NCI-H2196 (cell line): ENCODE results near the gene SLC7A6OS.
A peak's percentile ranks its signal among the peaks of the same experiment; 100 is the strongest.

Source experiments
- DNase-seq: peaks from one replicate; lab custom pipeline; 2025; ENCODE audit not compliant: unreplicated experiment; lab: John Stamatoyannopoulos, UW

Gene SLC7A6OS

DNA sequence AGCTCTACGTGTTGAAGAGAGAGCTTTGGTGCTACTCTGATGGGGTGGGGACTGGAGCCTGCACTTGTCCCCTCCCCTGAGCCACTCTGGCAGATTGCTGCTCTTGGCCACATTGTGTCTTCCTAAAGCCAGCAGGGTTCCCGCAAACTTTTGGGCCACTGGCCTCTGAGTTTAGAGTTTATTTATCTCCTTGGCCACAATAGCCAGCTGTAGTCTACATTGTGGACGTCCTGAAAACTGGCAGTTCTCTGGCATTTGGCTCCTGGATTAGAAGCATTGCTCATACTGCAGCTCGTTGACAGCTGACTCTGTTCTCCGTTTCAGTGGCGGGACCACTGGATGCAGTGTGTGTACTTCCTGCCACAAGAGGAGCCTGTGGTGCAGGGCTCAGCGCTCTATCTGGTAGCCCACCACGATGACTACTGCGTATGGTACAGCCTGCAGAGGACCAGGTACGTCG, 34.6 kb upstream of the SLC7A6OS start:
- DNase-seq = no peak

DNA sequence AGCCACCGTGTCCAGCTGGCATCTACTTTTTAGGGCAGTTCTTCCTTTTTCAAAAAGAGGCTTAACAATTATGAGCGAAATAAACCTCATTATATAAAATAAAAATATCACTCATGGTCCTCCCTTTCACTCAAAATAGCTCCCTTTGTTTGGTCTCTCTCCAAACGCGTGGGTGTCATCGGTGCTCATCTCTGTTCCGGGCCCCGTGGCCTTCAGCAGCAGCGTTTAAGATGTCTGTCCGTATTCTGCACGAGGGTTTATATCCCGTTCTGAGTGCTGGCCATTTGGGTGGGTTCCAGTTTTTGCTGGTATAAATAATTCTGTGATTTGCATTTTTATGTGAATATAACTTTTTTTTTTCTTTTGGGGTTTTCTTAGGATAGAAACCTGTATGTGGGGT, 33.5 kb upstream of the SLC7A6OS start:
- DNase-seq = no peak

DNA sequence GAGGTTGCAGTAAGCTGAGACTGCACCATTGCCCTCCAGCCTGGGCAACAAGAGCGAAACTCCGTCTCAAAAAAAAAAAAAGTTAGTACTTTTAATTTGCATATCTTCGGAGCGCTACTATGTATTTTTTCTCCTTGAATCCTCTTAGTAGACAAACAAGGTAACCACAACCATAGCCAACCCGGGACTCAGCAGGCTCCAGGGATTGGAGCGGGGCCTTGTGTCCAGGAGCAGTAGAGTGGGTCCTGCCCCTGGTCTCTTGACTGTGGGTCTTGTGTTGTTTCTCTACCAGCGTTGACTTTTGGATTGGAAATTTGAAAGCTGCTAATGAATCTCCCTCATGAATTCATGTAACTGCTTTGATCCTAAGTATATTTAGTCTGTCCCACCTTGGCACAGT, 32.4 kb upstream of the SLC7A6OS start:
- DNase-seq = no peak

DNA sequence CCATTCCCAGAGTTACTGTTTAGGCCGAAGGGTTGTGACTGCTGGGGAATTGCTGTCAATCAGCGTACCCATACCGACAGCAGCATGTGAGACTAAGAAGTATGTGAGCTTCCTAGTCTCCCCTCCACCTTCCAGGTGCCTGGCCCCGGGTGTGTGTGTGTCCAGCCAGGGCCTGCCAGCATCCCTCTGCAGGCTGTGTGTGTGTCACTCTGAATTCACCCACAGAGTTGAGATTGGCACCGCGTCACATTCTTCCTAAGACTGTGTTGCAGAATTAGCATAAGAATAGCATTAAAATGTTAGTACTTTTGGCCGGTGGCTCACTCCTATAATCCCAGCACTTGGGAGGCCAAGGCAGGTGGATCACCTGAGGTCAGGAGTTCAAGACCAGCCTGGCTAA, 31.9 kb upstream of the SLC7A6OS start:
- no peak for DNase-seq

DNA sequence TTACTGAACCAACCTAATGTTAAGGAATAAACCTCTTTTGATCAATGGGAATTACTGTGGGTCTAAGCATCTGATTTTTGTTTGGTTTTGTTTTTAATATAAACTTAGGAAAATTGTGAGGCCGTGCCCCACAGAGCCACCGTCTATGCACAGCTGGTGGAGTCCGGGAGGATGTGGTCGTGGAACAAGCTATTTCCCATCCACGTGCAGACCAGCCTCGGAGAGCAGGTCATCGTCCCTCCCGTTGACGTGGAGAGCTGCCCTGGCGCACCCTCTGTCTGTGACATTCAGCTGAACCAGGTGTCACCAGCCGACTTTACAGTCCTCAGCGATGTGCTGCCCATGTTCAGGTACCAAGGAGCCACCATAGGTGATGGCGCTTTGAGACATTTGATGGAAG, 28.5 kb upstream of the SLC7A6OS start:
- no peak for DNase-seq

DNA sequence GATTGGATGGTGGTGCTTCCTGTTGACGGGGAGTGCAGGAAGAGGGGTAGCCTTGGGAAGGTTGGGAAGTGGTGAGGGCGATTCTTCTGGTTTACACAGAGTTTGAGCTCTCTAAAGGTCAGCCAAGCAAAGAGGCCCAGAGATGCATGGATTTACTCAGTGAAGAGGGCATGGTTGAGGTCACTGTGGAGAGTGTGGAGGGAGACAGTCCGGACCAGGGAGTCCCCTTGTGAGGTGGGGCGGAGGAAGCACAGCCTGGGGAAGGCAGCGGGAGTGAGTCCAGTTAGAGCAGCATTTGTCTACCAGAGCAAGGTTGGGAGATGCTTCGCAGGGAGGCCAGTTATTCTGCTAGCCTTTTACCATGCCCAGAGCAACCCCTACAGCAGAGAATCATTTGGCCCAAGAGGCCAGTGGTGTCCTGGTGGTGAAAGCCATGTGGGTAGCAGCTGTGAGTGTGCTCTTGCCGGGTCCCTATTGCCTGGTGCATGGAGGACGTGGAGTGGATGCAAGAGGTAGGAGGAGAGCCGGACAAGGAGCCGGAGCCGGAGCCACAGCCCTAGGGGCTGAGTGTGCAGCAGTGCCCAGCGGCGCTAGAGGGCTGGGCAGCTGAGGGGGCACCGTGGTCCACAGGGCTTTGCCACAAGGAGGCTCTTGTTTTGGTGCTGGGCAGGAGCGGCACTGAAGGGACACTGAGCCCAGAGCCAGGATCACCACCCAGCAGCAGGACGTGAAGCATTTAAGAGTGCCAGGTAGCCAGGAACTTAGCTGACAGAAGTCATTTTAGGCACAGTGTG, 27.8 kb upstream of the SLC7A6OS start:
- DNase-seq = no peak

DNA sequence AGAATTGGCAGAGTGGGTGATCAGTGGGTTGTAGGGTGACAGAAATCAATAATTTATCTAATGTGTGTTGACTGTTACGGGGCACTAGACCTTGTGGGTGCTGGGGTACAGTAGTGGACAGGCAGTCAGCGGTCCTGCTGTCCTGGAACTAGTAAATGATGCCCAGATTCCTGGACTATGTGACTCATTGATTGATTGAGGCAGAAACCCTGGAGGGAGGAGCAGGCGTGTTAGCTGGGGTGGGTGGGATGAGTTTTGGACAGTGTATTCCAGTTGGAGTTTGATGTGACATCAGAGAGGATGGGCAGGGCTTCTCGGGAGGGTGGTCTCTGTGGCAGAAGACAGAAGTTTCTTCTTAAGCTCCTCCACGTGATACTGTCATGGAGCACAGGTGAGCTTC, 24.4 kb upstream of the SLC7A6OS start:
- DNase-seq = no peak

DNA sequence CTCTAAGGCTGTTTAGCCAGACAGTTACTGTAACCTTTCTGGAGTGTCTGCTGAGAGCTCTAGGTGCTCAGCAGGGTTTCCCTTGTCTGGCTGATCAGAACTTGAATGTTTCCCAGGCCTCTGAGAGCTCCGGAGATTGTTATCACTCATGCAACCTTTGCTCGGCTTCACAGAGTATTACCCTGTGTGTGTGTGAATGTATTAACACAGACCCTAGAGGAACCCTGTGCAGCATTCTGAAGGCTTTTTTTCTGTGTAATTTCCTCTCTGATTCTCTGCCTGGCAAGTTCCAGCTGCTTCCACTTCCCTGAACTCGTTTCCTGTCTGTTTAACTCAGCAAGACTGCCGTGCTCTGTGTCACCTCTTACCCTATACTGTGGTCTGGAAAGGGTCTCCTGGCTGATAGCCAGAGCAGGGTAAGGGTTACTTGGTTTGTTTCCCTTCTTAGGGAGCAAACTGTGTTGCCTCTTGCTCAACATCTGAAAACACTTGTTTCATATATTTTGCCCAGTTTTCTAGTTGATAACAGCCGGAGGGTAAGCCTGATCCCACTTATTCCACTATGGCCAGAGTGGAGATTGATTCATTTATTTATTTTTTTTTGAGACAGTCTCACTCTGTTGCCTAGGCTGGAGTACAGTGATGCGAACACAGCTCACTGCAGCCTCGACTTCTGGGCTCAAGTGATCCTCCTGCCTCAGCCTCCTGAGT, 21.8 kb upstream of the SLC7A6OS start:
- no peak for DNase-seq

DNA sequence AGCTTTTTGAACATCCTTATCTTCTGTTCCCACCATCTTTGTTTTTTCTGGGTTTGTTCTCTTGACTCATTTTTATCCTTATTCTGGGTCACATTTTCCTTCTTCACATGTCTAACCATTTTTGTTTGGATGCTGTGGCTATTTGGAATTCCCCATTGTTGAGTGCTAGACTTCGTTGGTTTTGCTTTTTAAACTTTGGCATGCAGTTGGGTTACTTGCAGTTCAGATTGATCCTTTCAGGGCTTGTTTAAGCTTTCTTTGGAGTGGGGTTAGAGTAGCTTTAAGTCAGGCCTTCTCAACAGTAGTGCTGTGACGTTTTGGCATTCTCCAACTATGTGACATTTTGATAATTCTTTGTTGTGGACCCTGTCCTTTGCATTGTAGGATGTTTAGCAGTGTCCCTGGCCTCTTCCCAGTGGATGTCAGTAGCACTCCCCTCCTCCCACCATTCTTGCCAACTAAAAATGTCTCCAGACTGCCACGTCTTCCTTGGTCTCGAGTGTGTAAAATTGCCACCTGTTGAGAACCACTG, 21.2 kb upstream of the SLC7A6OS start:
- no peak for DNase-seq

DNA sequence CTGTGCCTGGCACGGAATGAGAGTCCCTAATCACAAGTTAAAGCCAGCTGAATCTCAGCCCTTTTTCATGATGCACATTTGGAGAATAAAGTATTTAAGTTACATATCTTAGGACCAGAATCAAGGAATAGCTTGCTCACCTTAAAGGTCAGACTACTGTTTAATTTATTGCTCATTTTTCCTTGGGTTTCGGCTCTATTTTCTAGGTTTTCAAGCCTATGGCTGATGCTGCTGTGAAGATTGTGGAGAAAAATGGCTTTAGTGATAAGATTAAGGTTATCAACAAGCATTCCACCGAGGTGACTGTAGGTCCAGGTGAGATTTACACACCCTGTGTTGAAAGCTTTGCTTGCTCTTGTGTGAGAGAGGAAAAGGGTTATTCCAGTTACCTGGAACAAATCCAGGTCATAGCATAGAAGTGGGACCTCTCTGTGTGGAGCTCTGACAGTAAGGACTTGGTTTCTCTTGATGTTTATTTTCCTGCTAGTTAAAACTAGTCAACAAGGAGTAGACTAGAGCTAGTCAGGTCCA, 18.2 kb upstream of the SLC7A6OS start:
- no peak for DNase-seq

DNA sequence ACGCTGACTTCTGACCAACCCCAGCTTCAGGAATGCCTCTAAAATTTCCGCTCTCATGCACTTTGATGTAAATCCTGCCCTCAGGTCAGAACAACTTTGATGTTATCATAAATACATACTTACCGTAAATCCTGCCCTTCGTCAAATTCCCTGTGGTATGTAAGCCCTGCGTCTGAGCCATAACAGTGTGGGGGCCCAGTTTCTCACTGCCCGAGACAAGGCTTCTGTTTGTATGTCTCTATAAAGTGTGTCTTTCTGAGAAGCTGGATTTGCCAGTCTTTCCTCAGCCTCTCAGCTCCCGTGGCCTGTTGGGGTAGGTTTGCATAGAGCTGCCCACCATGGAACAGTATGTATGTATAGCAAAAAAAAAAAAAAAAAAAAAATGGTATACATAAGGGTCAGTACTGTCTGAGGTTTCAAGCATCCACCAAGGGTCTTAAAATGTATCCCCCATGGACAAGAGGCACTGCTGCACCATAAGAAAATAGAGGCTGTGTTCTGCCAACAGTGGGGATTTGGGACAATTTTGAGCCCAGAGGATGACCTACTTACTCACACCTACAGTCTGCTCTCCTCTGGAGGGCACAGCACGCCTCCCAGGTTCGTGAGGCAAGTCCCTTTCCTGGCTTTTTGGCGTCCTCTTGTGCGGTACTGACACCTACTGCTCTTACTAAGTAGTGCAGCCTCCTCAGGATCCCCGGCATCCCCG, 17.6 kb upstream of the SLC7A6OS start:
- DNase-seq = peak; percentile 71

DNA sequence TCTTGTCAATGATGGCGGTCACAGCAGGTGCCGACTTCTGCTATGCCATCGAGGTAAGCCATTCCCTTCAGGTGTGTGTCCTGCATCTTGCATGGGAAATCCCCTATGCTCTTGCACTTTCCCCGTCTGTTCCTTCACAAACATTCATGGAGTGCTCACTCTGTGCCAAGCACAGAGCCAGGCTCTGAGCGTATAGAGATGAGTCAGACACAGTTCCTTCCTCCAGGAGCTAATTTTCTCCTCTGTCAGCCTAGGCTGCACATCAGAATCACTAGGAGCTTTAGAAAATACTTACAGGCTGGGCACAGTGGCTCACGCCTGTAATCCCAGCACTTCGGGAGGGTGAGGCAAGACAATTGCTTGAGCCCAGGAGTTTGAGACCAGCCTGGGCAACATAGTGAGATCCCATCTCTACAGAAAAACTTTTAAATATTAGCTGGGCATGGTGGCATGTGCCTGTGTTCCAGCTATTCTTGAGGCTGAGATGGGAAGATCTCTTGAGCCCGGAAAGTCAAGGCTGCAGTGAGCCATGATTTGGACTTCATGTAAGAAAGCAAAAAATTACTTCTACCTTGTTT, 14.1 kb upstream of the SLC7A6OS start:
- no peak for DNase-seq

DNA sequence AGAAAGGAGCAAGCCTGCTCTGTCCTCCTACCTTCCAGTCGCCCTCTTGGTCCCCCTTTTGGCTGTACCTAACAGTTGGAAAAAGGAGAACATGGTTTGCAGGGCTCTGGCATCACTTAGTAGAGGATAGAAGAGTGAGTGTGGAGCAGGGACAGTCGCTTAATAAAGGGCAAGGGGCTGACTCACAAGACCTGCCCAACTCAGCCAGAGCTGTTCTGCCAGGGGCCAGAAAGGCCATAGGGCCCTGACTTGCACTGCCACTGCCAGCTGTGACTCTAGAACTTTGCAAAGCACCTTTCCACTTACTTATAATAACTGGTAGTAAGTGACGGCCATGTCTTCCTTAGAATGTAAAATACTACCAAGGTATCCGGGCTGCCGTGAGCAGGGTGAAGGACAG, 13.6 kb upstream of the SLC7A6OS start:
- no peak for DNase-seq

DNA sequence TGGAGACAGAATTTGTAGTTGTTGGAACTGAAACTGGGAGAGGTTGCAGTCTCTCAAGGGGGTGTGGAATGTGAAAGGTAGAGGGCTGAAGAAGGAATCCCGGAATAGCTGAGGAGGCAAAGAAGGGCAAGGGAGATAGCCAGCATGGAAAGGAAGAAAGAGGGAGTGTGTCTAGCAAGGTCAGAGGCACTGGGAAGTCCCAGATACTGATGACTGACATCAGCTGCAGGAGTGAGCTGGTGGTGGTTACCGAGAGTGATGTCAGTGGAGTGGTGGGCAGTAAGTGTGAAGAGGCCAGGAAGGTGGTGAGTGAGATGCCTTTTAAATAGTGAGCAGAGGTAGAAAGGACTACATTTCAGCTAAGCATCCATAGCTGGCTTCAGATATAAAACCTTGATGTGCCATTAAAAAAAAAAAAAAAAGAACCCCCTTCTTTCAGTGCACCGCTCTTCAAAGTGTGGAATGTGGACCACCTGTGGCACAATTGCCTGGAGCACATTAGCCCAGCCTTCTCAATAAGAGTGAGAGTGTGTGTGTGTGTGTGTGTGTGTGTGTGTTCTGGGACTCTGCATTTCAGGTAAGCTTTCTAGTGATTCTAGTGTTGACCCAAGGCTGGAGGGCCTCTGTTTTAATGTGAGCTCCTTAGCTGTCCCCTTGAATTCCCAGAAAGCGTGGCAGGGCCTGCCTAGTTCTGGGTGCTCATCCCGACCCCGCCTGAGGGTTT, 8.6 kb upstream of the SLC7A6OS start:
- DNase-seq = no peak

DNA sequence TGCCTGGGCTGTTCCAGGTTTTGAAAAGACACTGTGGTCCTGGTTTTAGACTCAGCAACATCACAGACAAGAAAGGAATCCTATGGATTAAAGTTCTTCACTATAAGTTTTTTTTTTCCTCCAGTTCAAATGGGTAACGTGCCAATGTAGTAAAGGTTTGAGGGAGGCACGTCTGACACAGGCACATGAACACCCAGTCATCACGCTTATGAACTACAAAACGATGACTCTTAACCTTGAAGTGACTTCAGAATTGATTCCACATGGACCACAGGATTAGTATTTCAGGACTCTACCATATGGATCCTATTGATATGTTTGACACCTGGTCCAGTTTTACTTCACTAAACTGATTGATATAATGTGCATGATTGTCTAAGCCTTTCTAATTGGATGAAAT, 2.4 kb upstream of the SLC7A6OS start:
- no peak for DNase-seq

DNA sequence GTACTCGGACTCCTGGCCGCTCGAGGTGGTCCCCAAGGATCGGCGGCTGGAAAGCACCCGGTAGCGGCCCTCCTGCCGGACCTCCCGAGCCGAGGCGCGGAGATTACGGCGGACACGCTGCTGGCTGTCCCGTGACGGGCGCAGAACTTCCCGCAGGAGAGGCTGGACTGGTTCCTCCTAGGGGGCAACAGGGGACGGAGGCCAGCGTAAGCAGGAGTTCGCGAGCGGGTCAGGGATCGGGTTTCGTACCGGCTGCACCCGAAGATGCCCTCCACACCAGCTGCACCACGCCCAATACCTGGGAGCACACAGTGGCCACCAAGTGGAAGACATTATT, 341 bp downstream of the SLC7A6OS start:
- no peak for DNase-seq

DNA sequence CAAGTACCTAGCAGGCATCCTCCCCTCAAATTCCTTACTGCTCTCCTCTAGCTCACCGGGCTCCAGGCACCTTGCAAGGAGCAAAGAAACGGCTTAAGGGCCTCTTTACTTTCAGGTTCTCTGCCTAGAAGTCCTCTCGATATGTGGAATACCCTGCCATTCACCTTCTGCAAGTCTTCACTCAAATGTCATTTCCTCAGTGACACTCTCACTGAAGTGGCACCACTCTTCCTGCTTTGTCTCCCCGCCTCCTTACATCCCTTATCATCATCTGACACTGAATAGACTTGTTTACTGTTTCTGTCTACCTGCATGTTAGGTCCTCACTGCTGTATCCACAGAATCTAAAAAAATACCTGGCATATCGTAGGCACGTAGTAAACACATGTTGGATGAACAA, 947 bp downstream of the SLC7A6OS start:
- no peak for DNase-seq

DNA sequence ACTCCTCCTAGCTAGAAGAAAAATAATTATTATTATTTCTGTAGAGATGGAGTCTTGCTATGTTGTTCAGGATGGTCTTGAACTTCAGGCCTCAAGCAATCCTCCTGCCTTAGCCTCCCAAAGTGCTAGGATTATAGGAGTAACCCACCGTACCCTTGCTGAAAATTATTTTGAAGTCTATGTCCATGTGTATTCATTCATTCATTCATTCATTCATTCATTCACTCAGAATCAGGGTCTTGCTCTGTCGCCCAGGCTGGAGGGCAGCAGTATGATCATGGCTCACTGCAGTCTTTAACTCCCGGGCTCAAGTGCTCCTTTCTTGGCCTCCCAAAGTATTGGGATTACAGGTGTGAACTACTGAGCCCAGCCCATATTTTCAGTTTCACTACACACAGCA, 4.1 kb downstream of the SLC7A6OS start:
- no peak for DNase-seq

DNA sequence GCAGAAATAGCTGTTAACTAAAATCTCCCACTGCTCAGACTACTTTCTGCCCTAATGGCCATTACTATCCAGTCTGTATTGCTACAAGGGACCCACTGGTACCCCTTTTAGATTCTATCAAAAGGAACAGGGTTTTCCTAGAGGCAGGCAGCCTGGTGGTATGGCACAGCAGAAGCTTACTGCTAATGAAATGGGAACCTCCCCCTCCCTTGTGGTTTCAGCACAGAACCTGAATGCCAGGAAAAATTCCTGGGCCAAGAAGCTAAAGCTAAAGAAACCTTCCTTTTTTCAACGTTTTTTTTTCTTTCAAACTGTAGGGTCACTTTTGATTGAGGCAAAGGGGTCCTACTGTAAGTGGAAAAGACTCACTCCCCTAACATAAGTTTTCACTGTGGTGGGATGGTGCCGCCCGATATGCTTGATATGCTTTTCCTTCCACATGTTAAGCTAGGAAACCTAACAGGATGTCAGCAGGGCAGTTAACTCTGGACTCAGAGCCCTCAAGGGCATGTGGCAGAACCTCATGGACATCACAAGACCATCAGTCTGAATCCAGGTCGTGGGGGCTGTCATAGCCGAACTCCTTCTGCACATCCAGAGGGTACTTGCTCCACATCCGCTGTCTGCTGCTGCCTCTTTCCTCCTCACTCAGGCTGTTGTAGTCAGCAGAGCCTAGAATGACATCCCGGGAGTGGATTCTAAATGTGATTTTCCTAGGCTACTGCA, 9.8 kb downstream of the SLC7A6OS start:
- no peak for DNase-seq
